ENCODE results near the gene NPM1.
"Not testable (repeated sequence)": the region's sequence is repeated elsewhere in the genome, so short reads cannot be mapped to it uniquely, and the experiment has no call there.

Gene NPM1

GRCh38 chr5:171386006-171386671 is 1.5 kb upstream of the NPM1 start:
- no peak for DNase-seq (ENCODE audit: low spot score)

GRCh38 chr5:171386861-171387344 is 746 bp upstream of the NPM1 start:
- no peak for DNase-seq (ENCODE audit: low spot score)

GRCh38 chr5:171387970-171388815 is 544 bp downstream of the NPM1 start:
- peak; percentile 82 for DNase-seq (ENCODE audit: low spot score)

- DNase-seq (ENCODE audit: low spot score), result no peak
These were observed 1.1 kb downstream of the NPM1 start for GRCh38 chr5:171388816-171389168.

- no peak for DNase-seq (ENCODE audit: low spot score)
These were observed 3.4 kb downstream of the NPM1 start for GRCh38 chr5:171390883-171391677.

- DNase-seq (ENCODE audit: low spot score), result no peak
These were observed 4.4 kb downstream of the NPM1 start for GRCh38 chr5:171391996-171392577.

GRCh38 chr5:171392585-171393159 is 5.0 kb downstream of the NPM1 start:
- no peak for DNase-seq (ENCODE audit: low spot score)

GRCh38 chr5:171395042-171395441 is 7.4 kb downstream of the NPM1 start:
- DNase-seq (ENCODE audit: low spot score), result no peak

GRCh38 chr5:171396583-171396982 is 8.9 kb downstream of the NPM1 start:
- not testable (repeated sequence) for DNase-seq (ENCODE audit: low spot score)

- no peak for DNase-seq (ENCODE audit: low spot score)
These were observed 9.5 kb downstream of the NPM1 start for GRCh38 chr5:171397190-171397589.

GRCh38 chr5:171397599-171397998 is 9.9 kb downstream of the NPM1 start:
- no peak for DNase-seq (ENCODE audit: low spot score)

GRCh38 chr5:171398660-171399059 is 11.0 kb downstream of the NPM1 start:
- DNase-seq (ENCODE audit: low spot score), result not testable (repeated sequence)

- no peak for DNase-seq (ENCODE audit: low spot score)
These were observed 12.5 kb downstream of the NPM1 start for GRCh38 chr5:171400169-171400568.

GRCh38 chr5:171401167-171401947 is 13.7 kb downstream of the NPM1 start:
- DNase-seq (ENCODE audit: low spot score), result no peak

- DNase-seq (ENCODE audit: low spot score), result not testable (repeated sequence)
These were observed 15.1 kb downstream of the NPM1 start for GRCh38 chr5:171402751-171403150.

GRCh38 chr5:171405615-171406014 is 18.0 kb downstream of the NPM1 start:
- peak; percentile 47 for DNase-seq (ENCODE audit: low spot score)

- no peak for DNase-seq (ENCODE audit: low spot score)
These were observed 19.6 kb downstream of the NPM1 start for GRCh38 chr5:171407234-171407633.

- no peak for DNase-seq (ENCODE audit: low spot score)
These were observed 21.8 kb downstream of the NPM1 start for GRCh38 chr5:171409164-171410136.

- DNase-seq (ENCODE audit: low spot score), result no peak
These were observed 22.5 kb downstream of the NPM1 start for GRCh38 chr5:171410181-171410580.

GRCh38 chr5:171412186-171412585 is 24.5 kb downstream of the NPM1 start:
- DNase-seq (ENCODE audit: low spot score), result no peak
